Gastroesophageal sphincter (tissue), 4 donors: ENCODE measurements around the gene IRAK1BP1. TPM values are rescaled to one million over a fixed set of nuclear protein-coding genes. Genes with fewer than 3 reads are reported as not detected.
A peak's percentile ranks its signal among the peaks of the same experiment; 100 is the strongest.

Experiments
- ATAC-seq: fragments of 150-250 bp; one replicate; pipeline ENCODE4 v1.9.1; 2016; ENCODE audit warnings: mild to moderate bottlenecking, moderate library complexity
- H3K27ac ChIP-seq, 4 donors: fragments of 200-600 bp; sonication (generic) in 3 of 4; 1 replicate in 3 of 4; 2 replicates in 1 of 4; pipeline ENCODE4 v1.5.1; 2016 to 2019
- H3K27me3 ChIP-seq: fragments of 200-600 bp; sonication (generic); one replicate; pipeline ENCODE4 v1.5.1; 2019
- H3K36me3 ChIP-seq, 2 donors: fragments of 200-600 bp; sonication (generic); one replicate each; pipeline ENCODE4 v1.5.1; 2019; ENCODE audit warnings: control low read depth in 1 of 2
- H3K4me1 ChIP-seq, 3 donors: fragments of 200-600 bp; sonication (generic); 1 replicate in 2 of 3; 2 replicates in 1 of 3; pipeline ENCODE4 v1.5.1; 2016 to 2019; ENCODE audit warnings: control low read depth in 2 of 3
- H3K4me3 ChIP-seq, 2 donors: fragments of 200-600 bp; sonication (generic); one replicate each; pipeline ENCODE4 v1.5.1; 2019; ENCODE audit warnings: mild to moderate bottlenecking in 1 of 2, moderate library complexity in 1 of 2
- H3K9me3 ChIP-seq, 3 donors: fragments of 200-600 bp; sonication (generic); one replicate each; pipeline ENCODE4 v1.5.1; 2017 to 2019; ENCODE audit warnings: control low read depth in 2 of 3
- CTCF ChIP-seq, 4 experiments: fragments of 200-600 bp in 2 of 4; fragments of 450-650 bp in 2 of 4; sonication (generic) in 1 of 4; IDR thresholded peaks; one replicate each; pipeline ENCODE4 v1.5.1; 2017 to 2019; ENCODE audit warnings: antibody characterized with exemption in 4 of 4, mild to moderate bottlenecking in 2 of 4, moderate library complexity in 2 of 4
- EP300 ChIP-seq: sonication (generic); formaldehyde crosslinking; IDR thresholded peaks from one replicate; pipeline ENCODE4 v1.6.1; 2017; ENCODE audit warnings: antibody characterized with exemption, mild to moderate bottlenecking
- POLR2A ChIP-seq, 2 donors: fragments of 450-650 bp; IDR thresholded peaks; one replicate each; pipeline ENCODE4 v1.6.1; 2017; ENCODE audit warnings: antibody characterized with exemption in 2 of 2, mild to moderate bottlenecking in 2 of 2, moderate library complexity in 1 of 2
- POLR2AphosphoS5 ChIP-seq: sonication (generic); formaldehyde crosslinking; IDR thresholded peaks from one replicate; pipeline ENCODE4 v1.6.1; 2017; ENCODE audit warnings: antibody characterized with exemption
- WGBS, 2 donors: methylation state at CpG; one replicate each; pipeline ENCODE4 v1.1.5; 2018; ENCODE audit warnings: low coverage in 1 of 2; 5-methylcytosine and 5-hydroxymethylcytosine counted together
- total RNA-seq, 4 donors: library from RNA; depleted of rRNA; stranded (reverse); fragments of >200 nt; gene quantifications; one replicate each; pipeline ENCODE4 v1.1.0, GENCODE V29; 2016

Gene IRAK1BP1
- total RNA-seq, 4 donors from 2014 or later: 3.1 to 6.1 (median 5.3) TPM

- no peak overlapping the region for H3K4me3 ChIP-seq
- peaks cover 0 to 6% (median 0%) of the 10 kb centered on the region in 3 donors for H3K4me1 ChIP-seq
- H3K36me3 ChIP-seq: no peaks in the 10 kb centered on the region
- H3K27ac ChIP-seq: no peak overlapping the region
- no peaks in the 10 kb centered on the region for H3K27me3 ChIP-seq
- no peaks in the 10 kb centered on the region for H3K9me3 ChIP-seq
- TF ChIP-seq POLR2AphosphoS5: no peak
- TF ChIP-seq POLR2A (IDR thresholded peaks at IDR 0.05): no peak
- no peak for TF ChIP-seq CTCF (IDR thresholded peaks at IDR 0.05)
- no peak for TF ChIP-seq EP300
- ATAC-seq: no peak
Observed at GRCh38 chr6:78832091-78832808, 35.1 kb upstream of the IRAK1BP1 start.

GRCh38 chr6:78835817-78836216, 31.5 kb upstream of the IRAK1BP1 start:
- H3K27me3 ChIP-seq: no peaks in the 10 kb centered on the region
- TF ChIP-seq CTCF (IDR thresholded peaks at IDR 0.05): peak in 1 of 4 experiments; percentile 18
- no peak for TF ChIP-seq EP300
- no peaks in the 10 kb centered on the region for H3K9me3 ChIP-seq

GRCh38 chr6:78836598-78836997, 30.8 kb upstream of the IRAK1BP1 start:
- no peak overlapping the region for H3K4me3 ChIP-seq
- no peaks in the 10 kb centered on the region for H3K27me3 ChIP-seq
- H3K4me1 ChIP-seq: peaks cover 0 to 3% (median 0%) of the 10 kb centered on the region in 3 donors
- no peaks in the 10 kb centered on the region for H3K9me3 ChIP-seq
- no peaks in the 10 kb centered on the region for H3K36me3 ChIP-seq
- 73 to 75% methylated on average over 3 of the region's 3 CpGs for WGBS, 2 donors
- TF ChIP-seq POLR2A (IDR thresholded peaks at IDR 0.05): no peak
- TF ChIP-seq CTCF (IDR thresholded peaks at IDR 0.05): no peak
- no peak for TF ChIP-seq EP300
- TF ChIP-seq POLR2AphosphoS5: no peak
- no peak for ATAC-seq
- no peak overlapping the region for H3K27ac ChIP-seq

More at GRCh38 chr6:78835817-78836216, 31.5 kb upstream of the IRAK1BP1 start:
- Histone ChIP-seq H3K4me3 (no peak overlapping the region), H3K27ac (no peak overlapping the region), H3K36me3 (no peaks in the 10 kb centered on the region), H3K4me1 (peaks cover 0 to 6% (median 0%) of the 10 kb centered on the region in 3 donors)
- no peak for ATAC-seq

GRCh38 chr6:78841111-78841510, 26.2 kb upstream of the IRAK1BP1 start:
- no peaks in the 10 kb centered on the region for H3K27me3 ChIP-seq
- H3K27ac ChIP-seq: no peak overlapping the region
- no peaks in the 10 kb centered on the region for H3K9me3 ChIP-seq
- no peaks in the 10 kb centered on the region for H3K4me1 ChIP-seq
- ATAC-seq: no peak
- no peaks in the 10 kb centered on the region for H3K36me3 ChIP-seq
- TF ChIP-seq EP300 (no peak), POLR2AphosphoS5 (no peak), POLR2A (IDR thresholded peaks at IDR 0.05) (no peak), CTCF (IDR thresholded peaks at IDR 0.05) (no peak)
- no peak overlapping the region for H3K4me3 ChIP-seq

- Histone ChIP-seq H3K9me3 (no peaks in the 10 kb centered on the region), H3K27me3 (no peaks in the 10 kb centered on the region), H3K27ac (no peak overlapping the region), H3K36me3 (no peaks in the 10 kb centered on the region), H3K4me1 (no peaks in the 10 kb centered on the region), H3K4me3 (no peak overlapping the region)
- ATAC-seq: no peak
- TF ChIP-seq EP300: no peak
Observed at GRCh38 chr6:78842953-78843352, 24.4 kb upstream of the IRAK1BP1 start.
